ENCODE data around the gene NPAS2. TPM values are rescaled to one million over a fixed set of nuclear protein-coding genes. Genes with fewer than 3 reads are reported as not detected.

Gene NPAS2
- polyA plus RNA-seq, 1 donor (not counting 4 experiments of a cell fraction or from before 2014, with no cell fraction given) = 17.7 TPM

GRCh38 chr2:100924122-100924519 is 104.2 kb downstream of the NPAS2 start:
- Histone ChIP-seq H3K36me3 (ENCODE audit: control insufficient read depth in 2 of 2, extremely low read depth in 1 of 2, insufficient read depth in 2 of 2, low read length in 2 of 2) (peaks cover 13 to 16% of the 10 kb centered on the region in 2 experiments), H3K79me2 (ENCODE audit: control insufficient read depth, insufficient read depth, low read length) (no peaks in the 10 kb centered on the region), H3K4me3 (ENCODE audit: control insufficient read depth in 2 of 3, extremely low read depth in 1 of 3, insufficient read depth in 2 of 3, low read depth in 1 of 3, low read length in 3 of 3) (no peak overlapping the region), H3K9ac (ENCODE audit: control insufficient read depth, extremely low read depth, insufficient read depth, low read length) (no peak overlapping the region), H3K27ac (ENCODE audit: control insufficient read depth, insufficient read depth, low read length) (no peak overlapping the region), H3K4me1 (ENCODE audit: control insufficient read depth, extremely low read depth, insufficient read depth, low read length) (no peaks in the 10 kb centered on the region), H4K20me1 (ENCODE audit: control insufficient read depth, extremely low read depth, insufficient read depth, low read length) (no peaks in the 10 kb centered on the region), H3K4me2 (ENCODE audit: control insufficient read depth, extremely low read depth, insufficient read depth, low read depth, low read length) (no peak overlapping the region), H3K9me1 (ENCODE audit: control insufficient read depth, extremely low read depth, insufficient read depth, low read length) (no peaks in the 10 kb centered on the region), H3K27me3 (ENCODE audit: control insufficient read depth, extremely low read depth, insufficient read depth, low read length) (no peaks in the 10 kb centered on the region), H2AFZ (ENCODE audit: control insufficient read depth, low read length) (no peak overlapping the region), H3K9me3 (ENCODE audit: control insufficient read depth, low read depth, low read length) (no peaks in the 10 kb centered on the region)
- FAIRE-seq = no peak
- dilution Hi-C loops (cut with MboI; ENCODE audit: extremely low pct_ligation_motif_present, low sequenced_read_pairs) = no loop called here
- no peak for DNase-seq (ENCODE audit: low read depth, low spot score)
- TF ChIP-seq EZH2 (IDR thresholded peaks at IDR 0.05; ENCODE audit: low read length) (no peak), CTCF (optimal IDR thresholded peaks at IDR 0.05 in 1 of 3, IDR thresholded peaks at IDR 0.05 in 1 of 3, conservative IDR thresholded peaks at IDR 0.05 in 1 of 3; ENCODE audit: extremely low read depth in 1 of 3, insufficient read depth in 2 of 3, low read length in 3 of 3) (no peak)

GRCh38 chr2:100924520-100925451 is 104.8 kb downstream of the NPAS2 start:
- DNase-seq (ENCODE audit: low read depth, low spot score) = no peak
- Histone ChIP-seq H3K79me2 (ENCODE audit: control insufficient read depth, insufficient read depth, low read length) (no peaks in the 10 kb centered on the region), H3K27me3 (ENCODE audit: control insufficient read depth, extremely low read depth, insufficient read depth, low read length) (no peaks in the 10 kb centered on the region), H2AFZ (ENCODE audit: control insufficient read depth, low read length) (no peak overlapping the region), H4K20me1 (ENCODE audit: control insufficient read depth, extremely low read depth, insufficient read depth, low read length) (no peaks in the 10 kb centered on the region), H3K4me3 (ENCODE audit: control insufficient read depth in 2 of 3, extremely low read depth in 1 of 3, insufficient read depth in 2 of 3, low read depth in 1 of 3, low read length in 3 of 3) (no peak overlapping the region), H3K4me1 (ENCODE audit: control insufficient read depth, extremely low read depth, insufficient read depth, low read length) (no peaks in the 10 kb centered on the region), H3K4me2 (ENCODE audit: control insufficient read depth, extremely low read depth, insufficient read depth, low read depth, low read length) (no peak overlapping the region), H3K9ac (ENCODE audit: control insufficient read depth, extremely low read depth, insufficient read depth, low read length) (no peak overlapping the region), H3K9me1 (ENCODE audit: control insufficient read depth, extremely low read depth, insufficient read depth, low read length) (no peaks in the 10 kb centered on the region), H3K9me3 (ENCODE audit: control insufficient read depth, low read depth, low read length) (no peaks in the 10 kb centered on the region), H3K27ac (ENCODE audit: control insufficient read depth, insufficient read depth, low read length) (no peak overlapping the region), H3K36me3 (ENCODE audit: control insufficient read depth in 2 of 2, extremely low read depth in 1 of 2, insufficient read depth in 2 of 2, low read length in 2 of 2) (peaks cover 13 to 17% of the 10 kb centered on the region in 2 experiments)
- TF ChIP-seq EZH2 (IDR thresholded peaks at IDR 0.05; ENCODE audit: low read length) = no peak
- TF ChIP-seq CTCF (optimal IDR thresholded peaks at IDR 0.05 in 1 of 3, IDR thresholded peaks at IDR 0.05 in 1 of 3, conservative IDR thresholded peaks at IDR 0.05 in 1 of 3; ENCODE audit: extremely low read depth in 1 of 3, insufficient read depth in 2 of 3, low read length in 3 of 3) = no peak
- FAIRE-seq = no peak
- dilution Hi-C loops (cut with MboI; ENCODE audit: extremely low pct_ligation_motif_present, low sequenced_read_pairs) = no loop called here

Measured in keratinocyte (primary cell).